Measurements from ENCODE around the gene CDC27. TPM values are rescaled to one million over a fixed set of nuclear protein-coding genes. Genes with fewer than 3 reads are reported as not detected.

Gene CDC27
- total RNA-seq, 1 donor from 2014 or later: 73.7 TPM

DNA sequence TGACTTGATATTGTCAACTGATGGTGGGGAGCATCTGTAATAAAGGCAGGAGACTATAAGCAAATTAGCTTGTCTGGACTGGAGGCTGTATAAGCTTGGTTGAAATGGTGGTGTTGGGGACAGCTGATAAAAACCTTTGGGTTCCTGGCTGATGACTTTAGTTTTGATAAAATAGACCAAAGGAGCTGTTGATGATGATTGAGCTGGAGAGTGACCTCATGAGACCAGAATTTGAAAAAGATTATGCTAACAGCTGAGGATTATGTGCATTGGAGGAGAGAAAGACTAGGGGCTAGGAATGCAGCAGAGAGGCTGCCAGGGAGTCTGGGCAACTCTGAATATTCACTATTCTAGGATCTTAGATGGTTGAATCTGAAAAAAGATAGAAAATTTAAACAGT is 8.7 kb upstream of the CDC27 start:
- no peaks in the 10 kb centered on the region for H3K27me3 ChIP-seq (ENCODE audit: control insufficient read depth, insufficient read depth, low read length)
- no peak for FAIRE-seq
- TF ChIP-seq, protein P1, sequence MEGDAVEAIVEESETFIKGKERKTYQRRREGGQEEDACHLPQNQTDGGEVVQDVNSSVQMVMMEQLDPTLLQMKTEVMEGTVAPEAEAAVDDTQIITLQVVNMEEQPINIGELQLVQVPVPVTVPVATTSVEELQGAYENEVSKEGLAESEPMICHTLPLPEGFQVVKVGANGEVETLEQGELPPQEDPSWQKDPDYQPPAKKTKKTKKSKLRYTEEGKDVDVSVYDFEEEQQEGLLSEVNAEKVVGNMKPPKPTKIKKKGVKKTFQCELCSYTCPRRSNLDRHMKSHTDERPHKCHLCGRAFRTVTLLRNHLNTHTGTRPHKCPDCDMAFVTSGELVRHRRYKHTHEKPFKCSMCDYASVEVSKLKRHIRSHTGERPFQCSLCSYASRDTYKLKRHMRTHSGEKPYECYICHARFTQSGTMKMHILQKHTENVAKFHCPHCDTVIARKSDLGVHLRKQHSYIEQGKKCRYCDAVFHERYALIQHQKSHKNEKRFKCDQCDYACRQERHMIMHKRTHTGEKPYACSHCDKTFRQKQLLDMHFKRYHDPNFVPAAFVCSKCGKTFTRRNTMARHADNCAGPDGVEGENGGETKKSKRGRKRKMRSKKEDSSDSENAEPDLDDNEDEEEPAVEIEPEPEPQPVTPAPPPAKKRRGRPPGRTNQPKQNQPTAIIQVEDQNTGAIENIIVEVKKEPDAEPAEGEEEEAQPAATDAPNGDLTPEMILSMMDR (IDR thresholded peaks at IDR 0.05; ENCODE audit: insufficient read depth, low read length, severe bottlenecking): no peak

DNA sequence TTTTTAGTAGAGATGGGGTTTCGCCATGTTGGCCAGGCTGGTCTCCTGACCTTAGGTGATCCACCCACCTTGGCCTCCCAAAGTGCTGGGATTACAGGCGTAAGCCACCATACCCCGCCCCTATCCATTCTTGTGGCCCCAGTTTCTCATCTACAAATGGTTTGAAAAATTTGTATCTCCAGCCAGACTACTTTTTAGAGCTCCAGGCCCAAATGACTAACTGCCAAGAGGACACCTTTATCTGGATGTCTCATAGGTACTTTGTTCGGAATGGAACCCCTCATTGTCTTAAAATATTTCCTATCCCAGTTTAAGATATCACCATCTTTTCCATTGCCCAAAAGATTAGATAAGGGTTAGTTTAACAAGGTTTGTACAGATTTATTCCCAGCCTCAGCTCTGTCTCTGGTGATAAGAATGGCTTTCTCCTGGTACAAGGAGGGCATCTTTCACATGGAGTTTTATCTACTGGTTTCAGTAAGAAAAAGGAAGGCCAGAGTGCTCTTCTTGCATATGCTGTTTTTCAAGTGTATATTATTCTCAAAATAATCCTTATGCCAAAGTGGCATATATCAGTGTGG is 4.9 kb upstream of the CDC27 start:
- H3K36me3 ChIP-seq (ENCODE audit: control insufficient read depth, insufficient read depth, low read length): no peaks in the 10 kb centered on the region
- no peak overlapping the region for H3K4me3 ChIP-seq (ENCODE audit: low read depth, low read length)
- FAIRE-seq (no peak), DNase-seq (ENCODE audit: low read depth) (no peak)
- TF ChIP-seq, protein P1 (IDR thresholded peaks at IDR 0.05; ENCODE audit: insufficient read depth, low read length, severe bottlenecking): no peak
- no peaks in the 10 kb centered on the region for H3K27me3 ChIP-seq (ENCODE audit: control insufficient read depth, insufficient read depth, low read length)

More for the DNA sequence above, 8.7 kb upstream of the CDC27 start:
- DNase-seq (ENCODE audit: low read depth): no peak
- H3K36me3 ChIP-seq (ENCODE audit: control insufficient read depth, insufficient read depth, low read length): no peaks in the 10 kb centered on the region
- no peak overlapping the region for H3K4me3 ChIP-seq (ENCODE audit: low read depth, low read length)

DNA sequence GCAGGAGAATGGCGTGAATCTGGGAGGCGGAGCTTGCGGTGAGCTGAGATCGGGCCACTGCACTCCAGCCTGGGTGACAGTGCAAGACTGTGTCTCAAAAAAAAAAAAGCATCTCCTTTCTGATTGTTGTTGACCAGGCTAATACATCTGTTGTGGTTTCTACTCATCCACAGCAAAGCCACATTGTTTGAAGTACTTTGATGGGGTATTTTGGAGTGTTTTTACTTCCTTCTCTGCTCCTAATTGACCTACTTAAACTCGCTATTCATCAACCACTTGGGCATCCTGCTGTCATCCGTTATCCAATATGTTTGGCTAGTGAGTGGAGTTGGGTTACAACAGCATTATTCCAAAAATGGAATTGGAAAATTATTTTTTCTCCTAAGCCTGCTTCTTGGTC is 3.5 kb upstream of the CDC27 start:
- no peaks in the 10 kb centered on the region for H3K36me3 ChIP-seq (ENCODE audit: control insufficient read depth, insufficient read depth, low read length)
- FAIRE-seq: no peak
- H3K27me3 ChIP-seq (ENCODE audit: control insufficient read depth, insufficient read depth, low read length): no peaks in the 10 kb centered on the region
- TF ChIP-seq, protein P1 (IDR thresholded peaks at IDR 0.05; ENCODE audit: insufficient read depth, low read length, severe bottlenecking): no peak
- no peak overlapping the region for H3K4me3 ChIP-seq (ENCODE audit: low read depth, low read length)
- DNase-seq (ENCODE audit: low read depth): no peak

DNA sequence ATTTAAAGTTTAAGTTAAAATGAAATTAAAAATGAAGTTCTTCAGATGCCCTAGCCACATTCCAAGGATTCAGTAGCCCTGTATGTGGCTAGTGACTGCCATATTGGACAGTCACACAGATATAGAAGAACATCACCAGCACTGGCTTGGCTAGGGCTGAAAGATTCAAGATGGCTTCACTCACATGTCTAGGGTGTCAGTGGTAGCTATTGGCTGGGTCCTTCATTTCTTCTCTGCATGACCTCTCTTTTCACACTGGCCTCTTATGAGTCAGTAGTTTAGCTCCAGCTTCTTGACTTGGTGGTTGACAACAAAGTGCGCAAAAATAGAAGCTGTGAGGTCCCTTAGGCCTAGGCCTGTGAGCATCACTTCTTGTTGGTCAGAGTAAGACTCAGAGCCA is 1.7 kb upstream of the CDC27 start:
- TF ChIP-seq, protein P1 (IDR thresholded peaks at IDR 0.05; ENCODE audit: insufficient read depth, low read length, severe bottlenecking): no peak
- H3K27me3 ChIP-seq (ENCODE audit: control insufficient read depth, insufficient read depth, low read length): no peaks in the 10 kb centered on the region
- H3K4me3 ChIP-seq (ENCODE audit: low read depth, low read length): no peak overlapping the region
- FAIRE-seq: no peak
- no peak for DNase-seq (ENCODE audit: low read depth)
- H3K36me3 ChIP-seq (ENCODE audit: control insufficient read depth, insufficient read depth, low read length): no peaks in the 10 kb centered on the region

DNA sequence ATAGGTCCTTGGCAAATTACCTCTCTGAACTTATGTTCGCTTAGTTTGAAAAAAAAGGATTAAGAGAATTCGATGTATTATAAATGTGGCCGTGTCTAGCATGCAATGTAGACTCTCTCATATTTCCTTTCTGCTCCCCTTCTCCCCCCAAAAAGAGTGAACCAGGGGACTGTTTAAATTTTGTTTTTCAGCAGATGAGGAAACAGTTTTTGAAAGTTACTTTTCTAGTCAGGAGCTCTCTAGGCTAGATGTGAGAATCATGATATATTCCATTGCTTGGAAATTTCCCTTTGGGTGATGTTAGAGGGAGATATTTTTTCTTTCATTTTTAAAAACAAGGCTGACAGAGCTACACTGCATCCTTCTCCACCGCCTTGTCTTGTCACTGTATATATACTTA is 1.1 kb upstream of the CDC27 start:
- H3K4me3 ChIP-seq (ENCODE audit: low read depth, low read length): no peak overlapping the region
- TF ChIP-seq, protein P1 (IDR thresholded peaks at IDR 0.05; ENCODE audit: insufficient read depth, low read length, severe bottlenecking): no peak
- FAIRE-seq: no peak

DNA sequence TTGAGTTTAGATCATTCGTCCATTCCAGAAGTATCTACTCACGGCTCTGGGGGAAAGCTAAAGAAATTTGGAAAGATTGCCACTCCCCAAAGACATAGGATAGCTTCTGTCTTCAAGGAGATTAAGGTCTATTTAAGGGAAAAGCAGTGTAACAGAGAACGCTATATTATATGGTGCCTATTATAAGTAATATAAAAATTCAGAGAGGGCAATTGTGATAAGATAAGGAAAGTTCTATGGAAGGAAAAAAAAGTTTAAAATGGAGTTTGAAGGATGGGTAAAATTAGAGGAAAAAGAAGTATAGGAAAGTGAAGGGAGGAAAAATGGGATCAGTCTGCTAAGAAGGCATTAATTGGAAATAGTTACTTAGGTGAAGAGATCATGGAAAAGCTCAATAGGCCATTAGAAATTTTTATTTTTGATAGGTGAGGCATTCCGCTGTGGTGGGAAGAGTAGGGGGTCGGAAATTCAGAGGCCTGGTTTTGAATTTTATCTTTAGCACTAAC is 690 bp upstream of the CDC27 start:
- Histone ChIP-seq H3K36me3 (ENCODE audit: control insufficient read depth, insufficient read depth, low read length) (no peaks in the 10 kb centered on the region), H3K27me3 (ENCODE audit: control insufficient read depth, insufficient read depth, low read length) (no peaks in the 10 kb centered on the region), H3K4me3 (ENCODE audit: low read depth, low read length) (peak overlapping the region; percentile 90)
- no peak for FAIRE-seq
- TF ChIP-seq, protein P1 (IDR thresholded peaks at IDR 0.05; ENCODE audit: insufficient read depth, low read length, severe bottlenecking): no peak
- no peak for DNase-seq (ENCODE audit: low read depth)

More for the DNA sequence above, 1.1 kb upstream of the CDC27 start:
- H3K36me3 ChIP-seq (ENCODE audit: control insufficient read depth, insufficient read depth, low read length): no peaks in the 10 kb centered on the region
- DNase-seq (ENCODE audit: low read depth): no peak
- no peaks in the 10 kb centered on the region for H3K27me3 ChIP-seq (ENCODE audit: control insufficient read depth, insufficient read depth, low read length)

All from bronchial epithelial cell (primary cell).